GM12891 (cell line): ENCODE results near the gene FAM228A.

ENCODE experiments used
- DNase-seq: peaks from one replicate; pipeline ENCODE4 v3.0.0; 2011; ENCODE audit warnings: low spot score; ENCODE audit not compliant: insufficient read length
- FAIRE-seq: peaks from 2 replicates; lab custom pipeline; 2011; peaks lifted over from hg19 to GRCh38; lab: Jason Lieb, UNC
- PAX5 ChIP-seq: IDR thresholded peaks from 2 replicates; pipeline ENCODE4 v1.6.1; 2011; ENCODE audit warnings: low read length, moderate library complexity, mild to moderate bottlenecking; ENCODE audit not compliant: insufficient read depth, severe bottlenecking
- POLR2A ChIP-seq: IDR thresholded peaks from 2 replicates; pipeline ENCODE4 v1.6.1; 2011; ENCODE audit warnings: low read depth, low read length, control low read depth
- POLR2AphosphoS5 ChIP-seq: IDR thresholded peaks from 2 replicates; pipeline ENCODE4 v1.6.1; 2011; ENCODE audit warnings: low read depth, low read length, control low read depth
- POU2F2 ChIP-seq: IDR thresholded peaks from 2 replicates; pipeline ENCODE4 v1.6.1; 2011; ENCODE audit warnings: low read depth, mild to moderate bottlenecking, control low read depth, low read length, moderate library complexity
- SPI1 ChIP-seq: IDR thresholded peaks from 2 replicates; pipeline ENCODE4 v1.6.1; 2011; ENCODE audit warnings: low read depth, low read length, control low read depth
- TAF1 ChIP-seq: IDR thresholded peaks from 2 replicates; pipeline ENCODE4 v1.6.1; 2011; ENCODE audit warnings: low read depth, low read length, control low read depth

The FAM228A gene

GRCh38 chr2:24163186-24163585 is 11.7 kb upstream of the FAM228A start:
- no peak for TF ChIP-seq POLR2AphosphoS5
- no peak for TF ChIP-seq PAX5
- no peak for TF ChIP-seq POLR2A
- no peak for TF ChIP-seq POU2F2
- no peak for TF ChIP-seq SPI1
- TF ChIP-seq TAF1 = no peak
- peak; percentile 9 for FAIRE-seq
- no peak for DNase-seq

GRCh38 chr2:24163601-24164000 is 11.3 kb upstream of the FAM228A start:
- DNase-seq (no peak), FAIRE-seq (no peak)
- TF ChIP-seq TAF1 (no peak), SPI1 (no peak), POLR2A (no peak), POLR2AphosphoS5 (no peak), POU2F2 (no peak)

GRCh38 chr2:24164416-24164973 is 10.4 kb upstream of the FAM228A start:
- TF ChIP-seq POU2F2 = no peak
- peak; percentile 93 for TF ChIP-seq SPI1
- DNase-seq = peak; percentile 43
- FAIRE-seq = peak; percentile 85

GRCh38 chr2:24169023-24169422 is 5.8 kb upstream of the FAM228A start:
- TF ChIP-seq POLR2A = no peak
- no peak for TF ChIP-seq POLR2AphosphoS5
- TF ChIP-seq TAF1 = no peak
- TF ChIP-seq SPI1 = no peak
- no peak for TF ChIP-seq POU2F2
- no peak for TF ChIP-seq PAX5
- FAIRE-seq (no peak), DNase-seq (no peak)

- no peak for FAIRE-seq
- DNase-seq = no peak
- TF ChIP-seq PAX5 (no peak), POLR2AphosphoS5 (no peak), POLR2A (no peak), TAF1 (no peak), SPI1 (no peak), POU2F2 (no peak)
Measured at GRCh38 chr2:24175631-24176187, 856 bp downstream of the FAM228A start.

- DNase-seq = no peak
- no peak for FAIRE-seq
- TF ChIP-seq TAF1 (no peak), POU2F2 (no peak), SPI1 (no peak), PAX5 (no peak), POLR2AphosphoS5 (no peak), POLR2A (no peak)
Measured at GRCh38 chr2:24176326-24176725, 1.5 kb downstream of the FAM228A start.

- DNase-seq = no peak
Measured at GRCh38 chr2:24179683-24180082, 4.8 kb downstream of the FAM228A start.

GRCh38 chr2:24181849-24182248 is 7.0 kb downstream of the FAM228A start:
- TF ChIP-seq TAF1 (no peak), POU2F2 (no peak), POLR2A (no peak), POLR2AphosphoS5 (no peak), SPI1 (no peak), PAX5 (peak; percentile 10)
- FAIRE-seq (no peak), DNase-seq (no peak)

More at GRCh38 chr2:24179683-24180082, 4.8 kb downstream of the FAM228A start:
- TF ChIP-seq PAX5 (no peak), TAF1 (no peak), POLR2A (no peak), POU2F2 (no peak), SPI1 (no peak), POLR2AphosphoS5 (no peak)
- peak; percentile 5 for FAIRE-seq

GRCh38 chr2:24182507-24182906 is 7.7 kb downstream of the FAM228A start:
- DNase-seq = no peak
- FAIRE-seq = no peak
- no peak for TF ChIP-seq POLR2AphosphoS5
- no peak for TF ChIP-seq POLR2A
- no peak for TF ChIP-seq SPI1
- TF ChIP-seq PAX5 = no peak
- no peak for TF ChIP-seq TAF1
- no peak for TF ChIP-seq POU2F2

- no peak for TF ChIP-seq POLR2A
- no peak for TF ChIP-seq POLR2AphosphoS5
- no peak for TF ChIP-seq SPI1
- TF ChIP-seq TAF1 = no peak
- no peak for TF ChIP-seq POU2F2
- no peak for TF ChIP-seq PAX5
- no peak for FAIRE-seq
- DNase-seq = no peak
Measured at GRCh38 chr2:24183366-24184069, 8.7 kb downstream of the FAM228A start.
